Measurements from ENCODE around the gene CAPN7.
"Not testable (repeated sequence)": the region's sequence is repeated elsewhere in the genome, so short reads cannot be mapped to it uniquely, and the experiment has no call there.

Gene CAPN7

DNA sequence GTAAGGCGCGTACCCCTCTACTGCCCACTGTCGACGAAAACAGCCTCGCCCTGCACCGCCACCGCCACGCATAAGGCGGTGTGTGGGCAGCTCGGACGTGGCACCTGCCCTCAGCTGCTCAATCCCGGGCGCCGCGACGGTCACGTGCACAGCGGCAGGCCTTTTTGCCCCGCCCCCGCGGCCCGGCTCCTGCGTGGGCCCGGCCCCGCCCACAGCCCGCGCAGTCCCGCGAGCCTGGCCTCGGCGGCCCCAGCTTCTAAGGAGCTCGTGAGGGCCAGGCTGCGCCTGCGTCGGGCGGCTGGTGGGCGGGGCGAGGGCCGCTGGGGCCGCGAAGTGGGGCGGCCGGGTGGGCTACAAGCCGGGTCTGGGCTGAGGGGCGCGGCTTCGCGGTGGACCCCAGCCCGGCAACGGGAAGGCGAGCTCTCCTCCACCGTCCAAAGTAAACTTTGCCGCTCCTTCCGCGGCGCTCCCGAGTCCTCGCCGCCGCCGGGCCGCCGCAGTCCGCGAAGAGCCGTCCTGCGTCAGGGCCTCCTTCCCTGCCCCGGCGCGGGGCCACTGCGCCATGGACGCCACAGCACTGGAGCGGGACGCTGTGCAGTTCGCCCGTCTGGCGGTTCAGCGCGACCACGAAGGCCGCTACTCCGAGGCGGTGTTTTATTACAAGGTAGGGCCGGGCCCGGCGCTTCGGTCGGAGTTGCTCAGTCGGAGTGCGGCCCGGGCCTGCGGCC is at the start of gene CAPN7:
TSS of gene CAPN7 (plus strand) at position 313 of the 728 bp plus-strand sequence. CDS start at position 563, 250 bp downstream.
- H3K36me3 Mint-ChIP-seq (ENCODE audit: low read depth) = peaks cover 24% of the 10 kb centered on the region
- no peaks in the 10 kb centered on the region for H3K27me3 Mint-ChIP-seq
- no peaks in the 10 kb centered on the region for H3K9me3 Mint-ChIP-seq
- intact Hi-C loops (cut with micrococcal nuclease) = loop anchor here (5.0 kb wide), 2 partner anchors 109 to 259 kb away; partner anchors contain the start of genes NR2C2 and RBSN
- H3K4me3 Mint-ChIP-seq = peak within 1 kb of the TSS; percentile 91
- H3K27ac Mint-ChIP-seq = peak within 1 kb of the TSS; percentile 93
- H3K4me1 Mint-ChIP-seq (ENCODE audit: low read depth) = peaks cover 22% of the 10 kb centered on the region

GRCh38 chr3:15157441-15157840 is 48.6 kb upstream of the CAPN7 start:
- H3K36me3 Mint-ChIP-seq (ENCODE audit: low read depth) = no peaks in the 10 kb centered on the region
- intact Hi-C loops (cut with micrococcal nuclease) = no loop called here
- no peak overlapping the region for H3K27ac Mint-ChIP-seq
- peaks cover 35% of the 10 kb centered on the region for H3K27me3 Mint-ChIP-seq
- H3K4me3 Mint-ChIP-seq = no peak overlapping the region
- no peaks in the 10 kb centered on the region for H3K4me1 Mint-ChIP-seq (ENCODE audit: low read depth)
- H3K9me3 Mint-ChIP-seq = peaks cover 10% of the 10 kb centered on the region

DNA sequence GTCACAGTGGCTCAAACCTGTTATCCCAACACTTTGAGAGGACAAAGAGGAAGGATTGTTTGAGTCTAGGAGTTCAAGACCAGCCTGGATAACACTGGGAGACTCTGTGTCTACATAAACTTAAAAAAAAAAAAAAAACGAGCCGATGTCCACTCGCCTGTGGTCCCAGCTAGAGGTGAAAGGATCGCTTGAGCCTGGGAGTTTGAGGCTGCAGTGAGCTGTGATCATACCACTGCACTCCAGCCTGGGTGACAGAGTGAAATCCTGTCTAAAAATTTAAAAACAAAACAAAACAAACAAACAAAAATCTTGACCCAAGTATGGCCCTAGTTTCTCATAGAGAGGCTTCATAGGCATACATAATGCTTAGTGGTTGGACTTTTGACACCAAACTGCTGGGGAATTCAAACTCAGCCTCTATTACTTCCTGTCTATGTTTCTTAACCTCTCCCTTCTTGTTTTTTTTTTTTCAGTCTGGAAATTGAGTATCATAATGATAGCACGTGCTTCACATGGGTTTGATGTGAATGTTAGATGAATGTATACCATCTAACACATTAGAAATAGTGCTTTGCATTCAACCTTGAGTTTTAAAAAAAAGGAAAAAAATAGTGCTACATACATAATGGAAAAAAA is 46.4 kb upstream of the CAPN7 start:
- no peak overlapping the region for H3K27ac Mint-ChIP-seq
- intact Hi-C loops (cut with micrococcal nuclease) = no loop called here

GRCh38 chr3:15160662-15161061 is 45.4 kb upstream of the CAPN7 start:
- Mint-ChIP-seq H3K9me3 (peaks cover 10% of the 10 kb centered on the region), H3K27ac (no peak overlapping the region), H3K4me1 (ENCODE audit: low read depth) (peaks cover 2% of the 10 kb centered on the region), H3K4me3 (no peak overlapping the region), H3K27me3 (peaks cover 16% of the 10 kb centered on the region), H3K36me3 (ENCODE audit: low read depth) (no peaks in the 10 kb centered on the region)
- intact Hi-C loops (cut with micrococcal nuclease) = no loop called here

More for the DNA sequence above, 46.4 kb upstream of the CAPN7 start:
- H3K36me3 Mint-ChIP-seq (ENCODE audit: low read depth) = no peaks in the 10 kb centered on the region
- H3K27me3 Mint-ChIP-seq = peaks cover 26% of the 10 kb centered on the region
- H3K9me3 Mint-ChIP-seq = peaks cover 10% of the 10 kb centered on the region
- no peaks in the 10 kb centered on the region for H3K4me1 Mint-ChIP-seq (ENCODE audit: low read depth)
- no peak overlapping the region for H3K4me3 Mint-ChIP-seq

- Mint-ChIP-seq H3K27ac (no peak overlapping the region), H3K27me3 (peaks cover 13% of the 10 kb centered on the region), H3K4me3 (no peak overlapping the region), H3K9me3 (peaks cover 10% of the 10 kb centered on the region), H3K36me3 (ENCODE audit: low read depth) (no peaks in the 10 kb centered on the region), H3K4me1 (ENCODE audit: low read depth) (peaks cover 5% of the 10 kb centered on the region)
- intact Hi-C loops (cut with micrococcal nuclease) = no loop called here
These were observed 44.9 kb upstream of the CAPN7 start for GRCh38 chr3:15161133-15161532.

DNA sequence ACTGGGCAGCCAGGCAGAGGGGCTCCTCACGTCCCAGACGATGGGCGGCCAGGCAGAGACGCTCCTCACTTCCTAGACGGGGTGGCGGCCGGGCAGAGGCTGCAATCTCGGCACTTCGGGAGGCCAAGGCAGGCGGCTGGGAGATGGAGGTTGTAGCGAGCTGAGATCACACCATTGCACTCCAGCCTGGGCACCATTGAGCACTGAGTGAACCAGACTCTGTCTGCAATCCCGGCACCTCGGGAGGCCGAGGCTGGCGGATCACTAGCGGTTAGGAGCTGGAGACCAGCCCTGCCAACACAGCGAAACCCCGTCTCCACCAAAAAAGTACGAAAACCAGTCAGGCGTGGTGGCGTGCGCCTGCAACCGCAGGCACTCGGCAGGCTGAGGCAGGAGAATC is 42.4 kb upstream of the CAPN7 start:
- H3K27ac Mint-ChIP-seq; H3K4me1 Mint-ChIP-seq (ENCODE audit: low read depth); H3K27me3 Mint-ChIP-seq; H3K9me3 Mint-ChIP-seq; H3K4me3 Mint-ChIP-seq; intact Hi-C loops (cut with micrococcal nuclease); H3K36me3 Mint-ChIP-seq (ENCODE audit: low read depth): not testable (repeated sequence)

DNA sequence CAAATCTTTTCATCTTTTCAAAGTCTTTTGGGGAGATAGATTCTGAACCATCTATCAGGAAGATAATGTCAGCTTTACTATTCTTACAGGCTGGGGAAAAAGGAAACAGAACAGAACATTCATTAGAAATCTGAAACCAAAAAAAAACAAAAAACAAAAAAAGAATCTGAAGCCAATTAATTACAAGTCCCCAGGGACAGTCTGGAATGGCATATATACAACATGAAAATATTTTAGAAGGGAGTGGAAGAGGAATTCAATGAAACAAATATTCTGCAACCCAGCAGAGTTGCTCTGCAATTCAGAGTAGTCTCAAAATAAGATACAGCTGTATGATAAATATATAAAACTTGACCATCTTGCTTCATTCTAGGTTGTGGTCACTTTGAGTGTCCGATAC is 41.7 kb upstream of the CAPN7 start:
- intact Hi-C loops (cut with micrococcal nuclease) = no loop called here
- no peaks in the 10 kb centered on the region for H3K9me3 Mint-ChIP-seq
- peaks cover 5% of the 10 kb centered on the region for H3K4me1 Mint-ChIP-seq (ENCODE audit: low read depth)
- H3K36me3 Mint-ChIP-seq (ENCODE audit: low read depth) = no peaks in the 10 kb centered on the region
- H3K27ac Mint-ChIP-seq = no peak overlapping the region
- no peak overlapping the region for H3K4me3 Mint-ChIP-seq
- H3K27me3 Mint-ChIP-seq = no peaks in the 10 kb centered on the region

DNA sequence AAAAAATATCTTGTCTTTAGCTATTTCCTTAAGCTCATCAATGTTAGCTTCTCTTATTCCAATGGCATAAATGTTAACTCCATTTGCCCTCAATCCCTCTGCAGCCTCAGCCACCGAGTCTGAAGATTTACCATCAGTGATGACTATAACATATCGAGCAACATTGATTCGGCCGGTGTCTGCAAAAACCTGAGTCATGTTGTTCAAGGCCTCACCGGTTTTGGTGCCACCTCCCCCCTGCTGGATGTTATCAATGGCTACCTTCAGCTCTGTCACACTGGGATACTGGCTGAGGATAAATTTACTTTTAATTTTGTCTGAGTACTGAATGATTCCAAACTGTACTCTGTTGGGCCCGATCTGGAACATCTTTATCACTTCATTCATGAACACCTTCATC is 41.0 kb upstream of the CAPN7 start:
- intact Hi-C loops (cut with micrococcal nuclease) = no loop called here
- H3K9me3 Mint-ChIP-seq = no peaks in the 10 kb centered on the region
- H3K27ac Mint-ChIP-seq = no peak overlapping the region
- H3K4me1 Mint-ChIP-seq (ENCODE audit: low read depth) = peaks cover 5% of the 10 kb centered on the region
- no peak overlapping the region for H3K4me3 Mint-ChIP-seq
- no peaks in the 10 kb centered on the region for H3K27me3 Mint-ChIP-seq
- H3K36me3 Mint-ChIP-seq (ENCODE audit: low read depth) = no peaks in the 10 kb centered on the region

- H3K4me1 Mint-ChIP-seq (ENCODE audit: low read depth); H3K36me3 Mint-ChIP-seq (ENCODE audit: low read depth); H3K27me3 Mint-ChIP-seq; H3K27ac Mint-ChIP-seq; H3K4me3 Mint-ChIP-seq; intact Hi-C loops (cut with micrococcal nuclease); H3K9me3 Mint-ChIP-seq: not testable (repeated sequence)
These were observed 39.7 kb upstream of the CAPN7 start for GRCh38 chr3:15166391-15166790.

GRCh38 chr3:15171096-15171495 is 35.0 kb upstream of the CAPN7 start:
- Mint-ChIP-seq H3K27ac (no peak overlapping the region), H3K27me3 (peaks cover 7% of the 10 kb centered on the region), H3K4me3 (no peak overlapping the region), H3K36me3 (ENCODE audit: low read depth) (no peaks in the 10 kb centered on the region), H3K4me1 (ENCODE audit: low read depth) (no peaks in the 10 kb centered on the region), H3K9me3 (no peaks in the 10 kb centered on the region)
- intact Hi-C loops (cut with micrococcal nuclease) = no loop called here

DNA sequence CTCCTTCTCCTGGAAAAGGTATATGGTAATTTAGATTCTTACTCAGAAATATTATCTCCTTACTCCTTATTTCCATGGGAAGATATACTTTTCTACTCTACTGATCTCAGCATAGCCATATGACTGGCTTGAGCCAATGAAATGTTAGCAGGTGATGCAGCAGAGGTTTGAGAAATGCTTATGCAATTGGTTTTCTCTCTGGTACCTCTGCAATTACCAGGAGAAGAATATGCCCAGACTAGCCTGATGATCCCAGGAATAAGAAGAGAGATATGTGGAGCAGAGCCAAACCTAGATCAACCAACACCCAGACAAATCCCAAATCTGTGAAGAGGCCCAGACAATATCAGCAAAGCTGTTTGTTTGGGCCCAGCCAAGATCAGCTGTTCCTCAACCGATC is 33.2 kb upstream of the CAPN7 start:
- Mint-ChIP-seq H3K4me3 (no peak overlapping the region), H3K27ac (no peak overlapping the region), H3K27me3 (peaks cover 8% of the 10 kb centered on the region), H3K9me3 (no peaks in the 10 kb centered on the region), H3K36me3 (ENCODE audit: low read depth) (no peaks in the 10 kb centered on the region), H3K4me1 (ENCODE audit: low read depth) (no peaks in the 10 kb centered on the region)
- intact Hi-C loops (cut with micrococcal nuclease) = no loop called here

DNA sequence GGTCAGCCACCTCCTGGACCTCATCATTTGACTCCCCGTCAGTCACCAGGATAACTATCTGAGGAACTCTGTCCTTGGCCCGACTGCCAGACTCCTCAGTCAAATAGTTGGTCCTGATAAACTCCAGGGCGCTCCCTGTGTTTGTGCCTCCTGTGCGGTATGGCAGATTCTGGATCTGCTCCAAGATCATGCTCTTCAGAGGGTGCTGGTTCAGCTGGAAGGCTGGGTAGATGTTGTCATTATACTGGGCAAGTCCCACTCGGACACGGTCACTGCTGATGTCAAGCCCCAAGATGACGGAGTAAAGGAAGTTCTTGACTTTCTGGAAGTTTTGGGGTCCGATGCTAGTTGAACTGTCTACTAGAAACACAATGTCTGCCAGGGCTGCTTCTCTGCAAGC is 31.1 kb upstream of the CAPN7 start:
- intact Hi-C loops (cut with micrococcal nuclease) = no loop called here
- H3K4me3 Mint-ChIP-seq = no peak overlapping the region
- peaks cover 14% of the 10 kb centered on the region for H3K27me3 Mint-ChIP-seq
- no peak overlapping the region for H3K27ac Mint-ChIP-seq
- no peaks in the 10 kb centered on the region for H3K36me3 Mint-ChIP-seq (ENCODE audit: low read depth)
- H3K4me1 Mint-ChIP-seq (ENCODE audit: low read depth) = no peaks in the 10 kb centered on the region
- no peaks in the 10 kb centered on the region for H3K9me3 Mint-ChIP-seq

DNA sequence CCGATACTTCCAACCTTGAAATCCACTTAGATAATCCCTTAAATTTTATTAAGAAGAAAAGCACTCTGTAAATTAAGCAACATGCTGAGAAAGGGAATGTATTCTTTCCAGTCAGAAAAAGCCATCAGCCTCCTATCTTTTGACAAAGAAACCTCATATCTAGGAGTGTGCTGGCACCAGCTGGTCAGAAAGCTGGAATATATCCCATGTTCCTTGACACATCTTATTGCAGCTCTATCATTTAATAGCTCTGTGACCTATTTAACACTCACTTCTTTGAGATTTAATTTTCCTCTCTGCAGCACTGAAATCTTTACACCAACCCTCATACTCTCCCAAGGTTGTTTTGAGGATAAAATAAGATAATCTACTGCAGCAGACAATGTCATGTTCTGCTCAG is 30.4 kb upstream of the CAPN7 start:
- intact Hi-C loops (cut with micrococcal nuclease) = no loop called here
- H3K4me1 Mint-ChIP-seq (ENCODE audit: low read depth) = no peaks in the 10 kb centered on the region
- H3K27ac Mint-ChIP-seq = no peak overlapping the region
- no peak overlapping the region for H3K4me3 Mint-ChIP-seq
- H3K9me3 Mint-ChIP-seq = no peaks in the 10 kb centered on the region
- peaks cover 18% of the 10 kb centered on the region for H3K27me3 Mint-ChIP-seq
- no peaks in the 10 kb centered on the region for H3K36me3 Mint-ChIP-seq (ENCODE audit: low read depth)

- Mint-ChIP-seq H3K27me3 (peaks cover 17% of the 10 kb centered on the region), H3K36me3 (ENCODE audit: low read depth) (no peaks in the 10 kb centered on the region), H3K4me3 (no peak overlapping the region), H3K4me1 (ENCODE audit: low read depth) (no peaks in the 10 kb centered on the region), H3K9me3 (no peaks in the 10 kb centered on the region), H3K27ac (no peak overlapping the region)
- intact Hi-C loops (cut with micrococcal nuclease) = no loop called here
These were observed 25.9 kb upstream of the CAPN7 start for GRCh38 chr3:15180042-15180611.

All from dendritic cell treated with granulocyte-macrophage colony-stimulating factor and Interleukin-4, amounts not matched to agents 40 ng/mL and 50 ng/mL, for 4 days (primary cell).